Endodermal cell (in vitro differentiated cells): ENCODE measurements around the gene PDE4D. TPM values are rescaled to one million over a fixed set of nuclear protein-coding genes. Genes with fewer than 3 reads are reported as not detected.

Experiments
- DNase-seq: peaks from one replicate; pipeline ENCODE4 v3.0.0-alpha.2; 2017
- H3K27ac ChIP-seq: 2 replicates; pipeline ENCODE4 v1.5.1; 2013; ENCODE audit warnings: mild to moderate bottlenecking, low read depth, low read length, moderate library complexity
- H3K27me3 ChIP-seq: 2 replicates; pipeline ENCODE4 v1.6.1; 2013; ENCODE audit warnings: mild to moderate bottlenecking, low read length, moderate library complexity; ENCODE audit not compliant: insufficient read depth, control insufficient read depth, poor library complexity, severe bottlenecking
- H3K36me3 ChIP-seq: 2 replicates; pipeline ENCODE4 v1.7.0; 2013; ENCODE audit warnings: mild to moderate bottlenecking, low read length, moderate library complexity; ENCODE audit not compliant: control insufficient read depth, insufficient read depth
- H3K4me1 ChIP-seq: one replicate; pipeline ENCODE4 v1.7.0; 2013; ENCODE audit warnings: low read length; ENCODE audit not compliant: control insufficient read depth, insufficient read depth
- H3K4me3 ChIP-seq: 2 replicates; pipeline ENCODE4 v1.5.1; 2013; ENCODE audit warnings: mild to moderate bottlenecking, low read length, moderate library complexity
- H3K9ac ChIP-seq: 2 replicates; pipeline ENCODE4 v1.6.1; 2013; ENCODE audit warnings: mild to moderate bottlenecking, low read length, moderate library complexity; ENCODE audit not compliant: poor library complexity, severe bottlenecking; ENCODE audit errors: extremely low read depth
- H3K9me3 ChIP-seq: 2 replicates; pipeline ENCODE4 v1.6.1; 2013; ENCODE audit warnings: mild to moderate bottlenecking, low read length, moderate library complexity; ENCODE audit not compliant: control insufficient read depth
- H3K27ac Mint-ChIP-seq: 2 replicates; pipeline ENCODE4 v1.8.0; 2020; ENCODE audit warnings: mixed read lengths
- H3K27me3 Mint-ChIP-seq: 2 replicates; pipeline ENCODE4 v1.8.0; 2021; ENCODE audit warnings: mild to moderate bottlenecking, mixed read lengths; ENCODE audit not compliant: insufficient read depth
- H3K36me3 Mint-ChIP-seq: 2 replicates; pipeline ENCODE4 v1.8.0; 2020; ENCODE audit warnings: low read depth, mixed read lengths
- H3K4me1 Mint-ChIP-seq: 2 replicates; pipeline ENCODE4 v1.8.0; 2020; ENCODE audit warnings: mixed read lengths
- H3K4me3 Mint-ChIP-seq: 2 replicates; pipeline ENCODE4 v1.8.0; 2020; ENCODE audit warnings: mild to moderate bottlenecking, moderate library complexity, mixed read lengths
- H3K9me3 Mint-ChIP-seq: 2 replicates; pipeline ENCODE4 v1.8.0; 2020; ENCODE audit warnings: mild to moderate bottlenecking, mixed read lengths
- CTCF ChIP-seq: fragments of 200-600 bp; sonication (generic); conservative IDR thresholded peaks from 2 replicates; pipeline ENCODE4 v1.5.0; 2021; ENCODE audit warnings: antibody characterized with exemption, mild to moderate bottlenecking
- WGBS, 2 experiments: methylation state at CpG; one replicate each; pipeline versions ENCODE4 v1.1.5 to v1.1.7; 2013; ENCODE audit warnings: missing lambda C conversion rate in 2 of 2, mixed read lengths in 1 of 2; ENCODE audit not compliant: insufficient coverage in 1 of 2, insufficient read length in 1 of 2; 5-methylcytosine and 5-hydroxymethylcytosine counted together
- total RNA-seq, 2 donors: library from RNA; stranded (reverse); fragmentation: NEBNext Ultra II Directional in 1 of 2; extraction: Animal tissue kit (Norgen Biotek cat#: 25700) in 1 of 2; gene quantifications; 2 replicates in 1 of 2; 3 replicates in 1 of 2; pipeline ENCODE4 v1.2.1, GENCODE V29; 2021

The PDE4D gene
- total RNA-seq, 2 donors from 2014 or later, result 9.2 to 11.4 TPM

- no peaks in the 10 kb centered on the region for H3K27me3 Mint-ChIP-seq
- Histone ChIP-seq H3K4me1 (peaks cover 6% of the 10 kb centered on the region), H3K27ac (no peak overlapping the region), H3K27me3 (no peaks in the 10 kb centered on the region), H3K4me3 (no peak overlapping the region), H3K9ac (no peak overlapping the region), H3K9me3 (no peaks in the 10 kb centered on the region), H3K36me3 (no peaks in the 10 kb centered on the region)
- peak overlapping the region; percentile 6 for H3K27ac Mint-ChIP-seq
- H3K9me3 Mint-ChIP-seq, result no peaks in the 10 kb centered on the region
- H3K36me3 Mint-ChIP-seq, result no peaks in the 10 kb centered on the region
- no peak overlapping the region for H3K4me3 Mint-ChIP-seq
- H3K4me1 Mint-ChIP-seq, result peaks cover 42% of the 10 kb centered on the region
- no peak for DNase-seq
- TF ChIP-seq CTCF, result no peak
- WGBS, 2 experiments, result 87% methylated on average over 8 of the region's 8 CpGs; no CpG with 5 or more reads in 1 of the 2 experiments
Observed at GRCh38 chr5:59583810-59584562, 309.5 kb downstream of the PDE4D start.

- Histone ChIP-seq H3K36me3 (no peaks in the 10 kb centered on the region), H3K27ac (no peak overlapping the region), H3K9ac (no peak overlapping the region), H3K27me3 (no peaks in the 10 kb centered on the region), H3K4me1 (peaks cover 6% of the 10 kb centered on the region), H3K9me3 (no peaks in the 10 kb centered on the region), H3K4me3 (no peak overlapping the region)
- WGBS, 2 experiments, result 100% methylated on average over 1 of the region's 2 CpGs; no CpG with 5 or more reads in 1 of the 2 experiments
- H3K4me1 Mint-ChIP-seq, result peaks cover 46% of the 10 kb centered on the region
- H3K27ac Mint-ChIP-seq, result no peak overlapping the region
- no peaks in the 10 kb centered on the region for H3K36me3 Mint-ChIP-seq
- no peaks in the 10 kb centered on the region for H3K27me3 Mint-ChIP-seq
- TF ChIP-seq CTCF, result no peak
- no peaks in the 10 kb centered on the region for H3K9me3 Mint-ChIP-seq
- no peak for DNase-seq
- H3K4me3 Mint-ChIP-seq, result no peak overlapping the region
Observed at GRCh38 chr5:59583151-59583809, 310.2 kb downstream of the PDE4D start.

GRCh38 chr5:59582746-59583145, 310.8 kb downstream of the PDE4D start:
- no peak for TF ChIP-seq CTCF

More at GRCh38 chr5:59582746-59583145, 310.8 kb downstream of the PDE4D start:
- DNase-seq, result no peak
- Mint-ChIP-seq H3K27me3 (no peaks in the 10 kb centered on the region), H3K4me3 (no peak overlapping the region), H3K27ac (no peak overlapping the region), H3K9me3 (no peaks in the 10 kb centered on the region), H3K36me3 (no peaks in the 10 kb centered on the region), H3K4me1 (peaks cover 44% of the 10 kb centered on the region)
- no peaks in the 10 kb centered on the region for H3K9me3 ChIP-seq
- H3K36me3 ChIP-seq, result no peaks in the 10 kb centered on the region
- H3K27me3 ChIP-seq, result no peaks in the 10 kb centered on the region
- no peak overlapping the region for H3K9ac ChIP-seq
- H3K4me1 ChIP-seq, result peaks cover 6% of the 10 kb centered on the region
- no peak overlapping the region for H3K27ac ChIP-seq
- H3K4me3 ChIP-seq, result no peak overlapping the region
